ENCODE results near the gene CABLES2. TPM values are rescaled to one million over a fixed set of nuclear protein-coding genes. Genes with fewer than 3 reads are reported as not detected.

The CABLES2 gene
- total RNA-seq, 1 donor, result 1.8 TPM

DNA sequence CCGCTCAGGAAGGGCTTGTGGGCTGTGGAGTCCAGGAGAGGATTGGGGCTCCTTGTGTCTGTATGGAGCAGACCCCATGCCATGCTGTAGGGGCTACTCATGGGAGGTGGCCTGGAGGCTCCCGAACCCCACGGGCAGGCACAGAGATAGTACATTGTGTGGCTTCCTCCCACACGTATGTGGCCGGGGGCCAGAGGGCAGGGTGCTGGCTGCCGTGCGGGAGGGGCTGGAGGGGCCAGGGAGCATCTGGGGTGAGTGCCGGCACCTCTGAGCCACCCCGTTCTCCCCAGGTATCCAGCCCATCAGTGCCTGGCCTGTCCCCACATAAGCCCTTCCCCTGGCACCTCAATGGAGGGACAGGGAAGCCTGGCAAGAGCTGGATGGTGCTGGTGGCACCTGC is 12.7 kb upstream of the CABLES2 start:
- Histone ChIP-seq H3K4me2 (ENCODE audit: insufficient read depth, low read length) (no peak overlapping the region), H3K4me3 (ENCODE audit: insufficient read depth, low read length) (no peak overlapping the region), H3K36me3 (ENCODE audit: insufficient read depth, low read length) (no peaks in the 10 kb centered on the region), H3K27me3 (ENCODE audit: insufficient read depth, low read length) (peaks cover 2% of the 10 kb centered on the region), H3K27ac (ENCODE audit: low read depth, low read length) (no peak overlapping the region), H3K9me3 (ENCODE audit: low read depth, low read length) (no peaks in the 10 kb centered on the region), H3K79me2 (ENCODE audit: insufficient read depth, low read length) (no peaks in the 10 kb centered on the region), H2AFZ (ENCODE audit: low read length) (no peak overlapping the region), H4K20me1 (ENCODE audit: insufficient read depth, low read length) (no peaks in the 10 kb centered on the region), H3K4me1 (ENCODE audit: insufficient read depth, low read length) (no peaks in the 10 kb centered on the region)
- DNase-seq (ENCODE audit: insufficient read length, low spot score, missing footprints), result no peak
- TF ChIP-seq, protein P1, sequence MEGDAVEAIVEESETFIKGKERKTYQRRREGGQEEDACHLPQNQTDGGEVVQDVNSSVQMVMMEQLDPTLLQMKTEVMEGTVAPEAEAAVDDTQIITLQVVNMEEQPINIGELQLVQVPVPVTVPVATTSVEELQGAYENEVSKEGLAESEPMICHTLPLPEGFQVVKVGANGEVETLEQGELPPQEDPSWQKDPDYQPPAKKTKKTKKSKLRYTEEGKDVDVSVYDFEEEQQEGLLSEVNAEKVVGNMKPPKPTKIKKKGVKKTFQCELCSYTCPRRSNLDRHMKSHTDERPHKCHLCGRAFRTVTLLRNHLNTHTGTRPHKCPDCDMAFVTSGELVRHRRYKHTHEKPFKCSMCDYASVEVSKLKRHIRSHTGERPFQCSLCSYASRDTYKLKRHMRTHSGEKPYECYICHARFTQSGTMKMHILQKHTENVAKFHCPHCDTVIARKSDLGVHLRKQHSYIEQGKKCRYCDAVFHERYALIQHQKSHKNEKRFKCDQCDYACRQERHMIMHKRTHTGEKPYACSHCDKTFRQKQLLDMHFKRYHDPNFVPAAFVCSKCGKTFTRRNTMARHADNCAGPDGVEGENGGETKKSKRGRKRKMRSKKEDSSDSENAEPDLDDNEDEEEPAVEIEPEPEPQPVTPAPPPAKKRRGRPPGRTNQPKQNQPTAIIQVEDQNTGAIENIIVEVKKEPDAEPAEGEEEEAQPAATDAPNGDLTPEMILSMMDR (IDR thresholded peaks at IDR 0.05; ENCODE audit: extremely low read depth, low read depth, low read length), result no peak

DNA sequence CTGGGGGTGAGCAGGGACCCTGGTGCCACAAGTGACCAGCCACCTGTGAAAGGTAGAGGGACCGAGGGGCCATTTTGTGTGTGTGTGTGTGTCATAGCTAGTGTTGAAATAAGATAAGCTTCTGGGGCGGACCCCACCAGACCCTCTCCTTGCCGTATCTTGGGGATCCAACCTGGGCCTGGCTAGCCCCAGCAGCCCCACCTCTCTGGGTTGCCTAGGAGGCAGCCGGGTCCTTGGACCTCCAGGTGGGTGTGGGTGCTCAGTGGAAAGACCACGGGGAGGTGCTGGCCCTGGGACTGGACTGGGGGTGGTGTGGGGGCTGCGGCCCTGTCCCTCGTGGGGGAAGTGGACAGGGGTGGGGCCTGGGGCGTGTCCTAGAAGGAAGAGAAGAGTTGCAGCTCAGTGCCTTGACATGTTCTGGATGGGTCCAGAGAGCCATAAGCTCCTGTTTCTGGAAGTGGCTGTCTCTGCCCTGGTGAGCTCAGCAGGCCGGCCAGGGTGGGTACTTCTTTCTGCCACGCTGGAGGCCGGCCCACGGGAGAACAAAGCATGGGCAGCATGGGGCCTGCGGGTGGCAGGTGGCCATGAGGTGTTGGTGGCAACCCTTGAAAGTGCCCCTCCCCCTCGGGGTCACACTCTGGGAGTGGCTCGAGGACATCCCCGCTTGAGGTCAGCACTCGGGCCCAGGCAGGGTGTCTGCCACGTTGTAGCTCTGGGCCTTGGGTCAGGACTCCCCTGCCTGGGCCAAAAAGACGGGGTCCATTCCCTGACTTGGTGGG is 11.8 kb upstream of the CABLES2 start:
- Histone ChIP-seq H3K4me2 (ENCODE audit: insufficient read depth, low read length) (no peak overlapping the region), H3K27me3 (ENCODE audit: insufficient read depth, low read length) (peaks cover 5% of the 10 kb centered on the region), H3K79me2 (ENCODE audit: insufficient read depth, low read length) (no peaks in the 10 kb centered on the region), H3K9me3 (ENCODE audit: low read depth, low read length) (no peaks in the 10 kb centered on the region), H3K27ac (ENCODE audit: low read depth, low read length) (no peak overlapping the region), H4K20me1 (ENCODE audit: insufficient read depth, low read length) (no peaks in the 10 kb centered on the region), H3K4me3 (ENCODE audit: insufficient read depth, low read length) (no peak overlapping the region), H3K4me1 (ENCODE audit: insufficient read depth, low read length) (no peaks in the 10 kb centered on the region), H3K36me3 (ENCODE audit: insufficient read depth, low read length) (no peaks in the 10 kb centered on the region), H2AFZ (ENCODE audit: low read length) (no peak overlapping the region)
- TF ChIP-seq, protein P1 (IDR thresholded peaks at IDR 0.05; ENCODE audit: extremely low read depth, low read depth, low read length), result no peak
- no peak for DNase-seq (ENCODE audit: insufficient read length, low spot score, missing footprints)

DNA sequence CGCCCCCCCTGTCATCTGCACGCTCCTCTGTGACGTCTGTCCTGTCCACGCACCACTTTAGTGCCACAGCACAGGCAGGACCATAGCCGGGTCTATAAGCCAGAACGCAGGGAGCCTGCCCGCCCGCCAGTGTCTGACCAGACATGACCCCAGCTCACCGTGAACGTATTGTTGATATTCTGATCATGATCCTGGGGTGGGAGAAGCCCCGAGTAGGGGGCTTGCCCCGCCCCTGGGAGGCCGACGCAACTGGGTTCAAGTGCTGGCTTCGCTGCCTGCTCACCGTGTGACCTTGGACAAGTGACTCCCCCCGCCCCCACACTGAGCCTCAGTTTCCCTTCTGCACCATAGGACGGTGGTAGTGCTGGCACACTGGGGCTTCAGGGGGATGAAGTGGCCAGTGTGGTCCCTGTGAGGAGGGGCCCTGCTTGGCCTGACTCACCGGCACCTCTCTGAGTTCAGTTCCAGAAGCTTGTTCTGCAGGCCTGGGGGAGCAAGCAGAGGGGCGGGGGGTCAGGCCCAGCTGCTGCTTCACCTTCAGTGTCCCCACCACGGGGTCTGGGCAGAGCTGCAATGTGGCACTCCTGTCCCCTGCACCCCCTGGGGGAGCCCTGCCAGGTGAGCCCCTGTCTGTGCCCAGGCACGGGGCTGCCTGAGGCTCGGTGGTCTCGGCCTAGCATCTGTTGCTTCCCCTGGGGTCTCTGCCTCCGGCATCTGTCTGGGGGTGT is 11.1 kb upstream of the CABLES2 start:
- H3K4me2 ChIP-seq (ENCODE audit: insufficient read depth, low read length), result no peak overlapping the region
- H3K79me2 ChIP-seq (ENCODE audit: insufficient read depth, low read length), result no peaks in the 10 kb centered on the region
- no peak overlapping the region for H2AFZ ChIP-seq (ENCODE audit: low read length)
- H4K20me1 ChIP-seq (ENCODE audit: insufficient read depth, low read length), result no peaks in the 10 kb centered on the region
- DNase-seq (ENCODE audit: insufficient read length, low spot score, missing footprints), result no peak
- H3K27ac ChIP-seq (ENCODE audit: low read depth, low read length), result no peak overlapping the region
- no peaks in the 10 kb centered on the region for H3K4me1 ChIP-seq (ENCODE audit: insufficient read depth, low read length)
- peaks cover 5% of the 10 kb centered on the region for H3K27me3 ChIP-seq (ENCODE audit: insufficient read depth, low read length)
- TF ChIP-seq, protein P1 (IDR thresholded peaks at IDR 0.05; ENCODE audit: extremely low read depth, low read depth, low read length), result no peak
- no peaks in the 10 kb centered on the region for H3K9me3 ChIP-seq (ENCODE audit: low read depth, low read length)
- H3K4me3 ChIP-seq (ENCODE audit: insufficient read depth, low read length), result no peak overlapping the region
- H3K36me3 ChIP-seq (ENCODE audit: insufficient read depth, low read length), result no peaks in the 10 kb centered on the region

Data from osteoblast (primary cell).